GM19324 (cell line): ENCODE data around the gene GRID1.

Experiments
- ATAC-seq: cut with Tn5 transposase; IDR thresholded peaks from one replicate; pipeline ENCODE4 v1.9.1; 2021; ENCODE audit warnings: mild to moderate bottlenecking, moderate library complexity; ENCODE audit not compliant: unreplicated experiment, low FRiP score

The GRID1 gene

GRCh38 chr10:86200269-86200668, 166.3 kb downstream of the GRID1 start:
- no peak for ATAC-seq

DNA sequence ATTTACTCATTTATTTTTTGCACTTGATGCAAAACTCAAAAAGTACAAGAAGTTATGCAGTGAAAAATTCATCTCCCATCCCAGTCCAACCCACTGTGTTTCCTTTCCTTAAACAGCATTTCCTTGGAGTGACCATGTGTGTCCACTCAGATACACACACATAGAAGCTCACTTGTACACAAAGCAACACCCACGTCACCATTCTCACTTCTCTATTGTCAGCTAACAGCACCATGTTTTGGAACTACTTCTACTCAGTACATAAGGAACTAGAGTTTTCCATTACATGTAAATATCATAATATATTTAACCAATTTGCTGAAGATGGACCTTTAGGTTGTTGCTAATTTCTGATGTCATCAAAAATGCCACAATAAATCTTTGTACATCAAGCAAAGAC, 167.6 kb downstream of the GRID1 start:
- ATAC-seq = no peak

- no peak for ATAC-seq
Measured at GRCh38 chr10:86198271-86198670, 168.3 kb downstream of the GRID1 start.

GRCh38 chr10:86197166-86197790, 169.3 kb downstream of the GRID1 start:
- no peak for ATAC-seq

- ATAC-seq = no peak
Measured at GRCh38 chr10:86195521-86196157, 171.0 kb downstream of the GRID1 start.

DNA sequence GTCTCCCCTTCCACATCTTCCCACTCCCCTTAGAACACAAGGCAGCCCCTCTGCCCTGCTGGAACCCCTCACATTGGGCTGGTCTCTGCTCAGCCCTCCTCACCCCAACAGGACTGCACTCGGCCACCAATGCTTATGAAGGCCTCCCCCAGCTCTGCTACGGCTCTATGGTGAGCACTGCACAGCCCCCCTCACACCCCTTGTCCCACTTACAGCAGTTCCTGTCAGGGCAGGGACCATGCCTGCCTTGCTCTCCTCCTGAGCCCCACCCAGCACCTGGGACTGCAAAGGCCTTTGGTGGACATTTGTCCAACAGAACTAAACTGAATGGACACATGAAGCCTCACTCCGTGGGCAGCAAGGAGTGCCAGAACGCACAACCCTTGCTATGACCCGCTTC, 171.9 kb downstream of the GRID1 start:
- no peak for ATAC-seq

DNA sequence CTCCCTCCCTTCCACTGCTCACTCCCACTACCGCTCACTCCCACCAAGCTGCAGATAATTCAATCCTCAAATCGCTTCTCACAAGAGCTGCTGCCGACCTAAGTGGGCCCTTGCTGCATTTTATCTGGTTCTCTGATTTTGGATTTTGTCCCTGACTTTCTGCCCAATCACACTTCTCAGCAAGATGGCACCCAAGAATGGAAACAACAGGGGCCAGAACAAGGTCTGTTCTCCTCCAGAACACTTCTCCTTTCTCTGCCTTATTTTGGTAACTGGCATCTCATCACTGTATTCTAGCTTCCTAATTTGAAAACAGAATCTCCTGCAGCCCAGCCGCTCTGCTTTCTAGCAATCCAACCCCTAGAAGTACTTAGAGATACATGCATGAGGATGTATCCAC, 172.8 kb downstream of the GRID1 start:
- no peak for ATAC-seq

- no peak for ATAC-seq
Measured at GRCh38 chr10:86192691-86193090, 173.9 kb downstream of the GRID1 start.

DNA sequence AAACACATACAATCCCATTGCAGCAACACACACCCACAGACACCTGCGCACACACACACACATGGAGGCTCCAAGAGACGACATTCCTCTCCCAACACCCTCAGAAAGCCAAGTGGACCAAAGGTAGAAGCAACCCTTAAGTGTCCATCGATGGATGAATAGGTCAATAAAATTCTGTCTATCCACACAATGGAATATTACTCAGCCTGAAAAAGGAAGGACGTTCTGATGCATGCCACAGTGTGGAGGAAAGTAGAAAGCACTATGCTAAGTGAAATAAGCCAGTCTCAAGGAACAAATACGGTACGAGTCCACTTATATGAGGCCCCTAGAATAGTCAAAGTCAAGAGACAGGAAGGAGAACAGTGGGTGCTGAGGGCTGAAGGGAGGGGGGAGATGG, 174.4 kb downstream of the GRID1 start:
- ATAC-seq = no peak

- ATAC-seq = no peak
Measured at GRCh38 chr10:86191686-86192085, 174.9 kb downstream of the GRID1 start.

DNA sequence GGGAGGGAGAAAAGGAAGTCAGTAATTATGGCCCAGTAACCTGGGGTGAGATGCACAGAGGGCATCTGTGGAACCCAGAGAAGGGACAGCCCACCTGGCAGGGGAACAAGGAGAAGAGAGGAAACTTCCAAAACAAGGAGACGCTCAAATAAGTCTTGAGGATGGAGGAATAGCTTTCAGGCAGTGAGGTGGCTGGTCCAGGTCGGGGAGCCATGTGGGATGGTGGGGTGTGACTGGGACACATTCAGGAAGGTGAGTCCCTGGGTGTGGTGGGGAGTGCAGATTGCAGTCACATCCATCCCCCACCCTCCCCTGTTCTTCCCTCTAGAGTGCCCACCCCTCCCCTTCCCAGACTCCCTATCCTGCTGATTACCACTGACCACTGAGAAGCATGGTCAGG, 175.4 kb downstream of the GRID1 start:
- no peak for ATAC-seq

DNA sequence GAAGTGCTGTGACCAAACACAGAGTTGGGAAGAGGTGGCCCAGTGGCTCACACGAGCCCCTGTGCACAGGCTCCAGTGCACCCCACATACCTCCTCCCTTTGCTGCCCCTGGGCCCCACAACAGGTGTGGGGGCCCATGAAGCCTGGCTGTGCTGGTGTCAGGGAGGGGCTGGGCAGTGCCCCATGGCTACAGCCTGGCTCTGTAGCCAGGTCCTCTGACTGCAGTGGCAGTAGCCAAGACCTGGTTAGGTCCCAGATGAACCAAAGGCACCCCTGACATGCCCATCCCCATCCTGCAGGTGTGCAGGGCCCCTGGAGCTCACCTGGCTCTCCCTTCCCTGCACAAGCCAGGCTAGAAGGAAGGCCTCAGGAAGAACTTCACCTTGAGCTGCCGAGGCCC, 176.3 kb downstream of the GRID1 start:
- no peak for ATAC-seq

DNA sequence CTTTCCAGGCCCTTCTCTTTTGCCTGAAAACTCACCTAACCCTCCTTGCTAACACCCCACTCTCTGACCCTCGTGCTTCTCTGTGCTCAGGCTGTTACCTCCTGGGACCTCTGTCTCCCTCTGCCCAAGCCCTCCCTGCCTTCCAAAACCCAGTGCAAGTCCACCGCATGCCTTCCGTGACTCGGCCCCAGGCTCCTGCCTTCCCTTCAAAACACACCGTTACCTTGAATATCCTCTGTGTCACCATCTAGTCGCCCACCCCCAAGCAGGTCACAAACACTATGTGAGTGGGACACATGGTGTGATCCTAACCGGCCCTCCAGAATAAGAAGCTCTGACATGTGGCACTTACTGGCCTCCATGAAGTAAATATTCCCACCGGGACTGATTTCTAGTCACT, 176.7 kb downstream of the GRID1 start:
- no peak for ATAC-seq

GRCh38 chr10:86188796-86189558, 177.6 kb downstream of the GRID1 start:
- ATAC-seq = no peak

- no peak for ATAC-seq
Measured at GRCh38 chr10:86188326-86188725, 178.3 kb downstream of the GRID1 start.

- ATAC-seq = no peak
Measured at GRCh38 chr10:86187499-86188239, 178.9 kb downstream of the GRID1 start.

GRCh38 chr10:86186633-86187032, 180.0 kb downstream of the GRID1 start:
- ATAC-seq = no peak

DNA sequence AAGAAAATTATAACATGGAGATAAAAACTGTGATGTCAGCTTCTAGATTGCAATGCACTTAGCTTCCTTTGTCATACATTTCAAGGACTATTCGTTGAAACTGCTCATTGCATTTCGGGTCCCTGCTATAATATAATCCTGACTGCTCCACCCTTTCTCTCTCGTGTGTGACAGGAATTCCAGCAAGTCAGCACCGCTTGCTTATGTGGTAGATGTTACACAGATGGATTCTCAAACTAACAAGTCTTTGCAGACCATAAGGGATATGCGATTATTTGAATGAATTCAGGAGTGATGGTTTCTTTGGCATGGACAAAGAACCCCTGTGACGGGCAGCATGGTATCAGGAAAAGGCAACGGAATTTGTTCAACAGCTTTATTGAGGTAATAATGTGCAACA, 184.0 kb downstream of the GRID1 start:
- ATAC-seq = no peak

DNA sequence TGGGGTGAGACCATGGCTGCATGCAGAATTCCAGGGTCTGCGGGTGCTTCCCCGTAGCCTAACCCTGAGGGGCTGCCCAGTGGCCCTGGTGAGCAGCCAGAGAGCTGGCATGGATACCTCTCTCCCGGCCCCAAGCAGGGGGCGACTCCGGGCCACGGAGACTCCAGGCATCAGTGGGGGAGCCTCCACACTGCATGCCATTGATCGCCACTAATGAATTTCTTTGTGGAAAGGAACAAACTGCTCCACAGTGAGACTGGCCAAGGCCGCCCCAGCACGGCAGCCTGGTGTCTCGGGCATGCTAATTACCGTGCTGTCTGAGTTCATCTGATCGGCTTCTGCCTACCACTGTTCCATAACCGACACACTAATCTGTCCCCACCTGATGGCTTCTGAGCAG, 184.4 kb downstream of the GRID1 start:
- ATAC-seq = no peak

GRCh38 chr10:86180861-86181260, 185.7 kb downstream of the GRID1 start:
- no peak for ATAC-seq

GRCh38 chr10:86179961-86180360, 186.6 kb downstream of the GRID1 start:
- ATAC-seq = no peak
